GM10847 (cell line): ENCODE data around the gene ID3.

Experiments
- POLR2A ChIP-seq: IDR thresholded peaks from 2 replicates; pipeline ENCODE4 v1.6.1; 2011; ENCODE audit not compliant: insufficient read length; ENCODE audit errors: extremely low read depth

The ID3 gene, protein sequence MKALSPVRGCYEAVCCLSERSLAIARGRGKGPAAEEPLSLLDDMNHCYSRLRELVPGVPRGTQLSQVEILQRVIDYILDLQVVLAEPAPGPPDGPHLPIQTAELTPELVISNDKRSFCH

DNA sequence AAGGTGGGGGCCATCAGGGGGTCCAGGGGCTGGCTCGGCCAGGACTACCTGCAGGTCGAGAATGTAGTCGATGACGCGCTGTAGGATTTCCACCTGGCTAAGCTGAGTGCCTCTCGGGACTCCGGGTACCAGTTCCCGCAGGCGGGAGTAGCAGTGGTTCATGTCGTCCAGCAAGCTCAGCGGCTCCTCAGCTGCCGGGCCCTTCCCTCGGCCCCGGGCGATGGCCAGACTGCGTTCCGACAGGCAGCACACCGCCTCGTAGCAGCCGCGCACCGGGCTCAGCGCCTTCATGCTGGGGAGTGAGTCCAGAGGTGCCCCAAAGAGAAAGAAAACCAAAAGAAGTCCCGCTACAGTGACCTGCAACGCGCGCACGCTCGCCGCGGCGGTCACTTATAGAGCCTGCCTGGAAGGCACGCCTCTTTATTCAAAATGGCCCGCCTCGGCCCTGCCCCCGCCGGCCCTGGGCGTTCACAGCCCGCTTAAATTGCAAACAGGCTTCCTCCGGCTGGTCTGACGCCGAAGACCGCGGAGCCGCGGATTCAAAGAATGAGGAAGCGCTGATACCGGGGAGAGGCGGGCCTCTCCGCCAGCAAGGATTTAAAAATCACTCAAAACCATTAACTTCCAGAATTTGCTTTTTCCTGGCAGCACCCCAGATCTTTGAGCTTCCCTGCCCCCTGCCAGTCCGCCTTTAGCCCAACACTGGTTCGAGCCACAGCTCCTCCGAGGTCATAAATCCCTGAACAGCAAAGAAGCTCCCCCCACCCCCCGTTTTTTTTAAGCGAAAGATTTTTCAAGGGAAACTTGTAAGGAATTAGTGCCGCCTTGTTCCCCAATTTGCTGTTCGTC, at the start of gene ID3:
Gene ID3 (minus strand): TSS at position 366 of the 849 bp plus-strand sequence. CDS start 75 bp downstream, at position 291.
- TF ChIP-seq POLR2A = peak; percentile 98

DNA sequence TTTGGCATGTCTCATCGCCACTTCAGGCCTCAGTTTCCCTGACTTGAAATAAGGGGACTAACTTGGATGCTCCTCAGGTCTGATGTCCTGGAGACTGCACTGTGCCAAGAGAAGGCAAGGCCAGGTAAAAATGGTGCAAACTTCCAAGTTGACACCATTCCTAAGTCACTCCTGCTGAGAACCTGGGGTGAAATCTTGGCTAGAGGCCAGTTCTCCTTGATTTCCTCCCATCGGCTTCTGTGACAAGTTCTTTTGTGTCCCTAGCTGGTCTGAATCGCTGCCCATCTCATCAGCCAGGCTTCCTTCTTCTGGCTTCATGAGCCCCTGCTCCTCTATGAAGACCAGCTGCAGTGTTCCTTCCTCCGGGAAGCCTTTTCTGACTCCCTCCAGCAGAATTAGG, 48.6 kb upstream of the ID3 start:
- no peak for TF ChIP-seq POLR2A

DNA sequence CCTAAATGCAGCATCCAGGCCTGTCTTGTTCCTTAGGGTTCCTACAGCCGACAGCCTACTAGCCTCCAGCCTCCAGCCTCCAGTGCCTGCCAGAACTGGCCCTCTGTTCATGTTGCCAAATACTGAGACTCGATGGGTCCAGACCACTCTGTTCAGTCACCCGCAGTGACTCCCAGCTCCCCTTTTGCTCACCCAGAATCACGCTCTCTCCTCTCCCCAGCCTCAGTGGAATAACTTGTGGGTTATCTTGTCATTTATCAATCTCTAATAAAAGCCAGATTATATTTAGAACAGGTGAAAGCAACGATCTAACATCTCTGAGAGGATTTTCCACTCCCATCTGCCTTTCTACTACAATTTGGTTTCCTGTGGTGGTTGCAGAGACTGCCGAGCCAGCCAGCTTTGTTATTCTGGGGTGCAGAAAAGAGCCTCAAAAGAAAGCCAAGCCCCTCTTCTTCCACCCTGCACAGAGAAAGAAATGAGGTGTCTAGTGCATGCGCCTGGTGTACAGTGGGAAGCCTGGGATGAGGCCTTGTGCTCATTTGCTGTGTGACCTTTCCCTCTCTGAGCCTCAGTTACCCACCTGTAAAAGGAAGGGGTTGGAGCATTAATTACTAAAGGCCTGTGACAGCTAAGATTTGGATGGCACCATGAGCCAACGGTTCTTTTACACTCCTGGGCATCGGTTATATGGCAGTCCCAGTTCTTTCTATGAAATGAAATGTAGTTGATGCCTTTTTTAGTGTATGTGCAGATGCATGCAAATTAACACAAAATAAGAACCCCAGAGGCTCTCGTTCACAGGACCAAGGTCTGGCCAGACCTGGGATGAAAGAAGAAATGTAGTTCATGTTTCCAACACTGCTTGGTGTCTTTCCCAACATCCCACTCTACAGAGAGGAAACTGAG, 42.9 kb upstream of the ID3 start:
- no peak for TF ChIP-seq POLR2A

DNA sequence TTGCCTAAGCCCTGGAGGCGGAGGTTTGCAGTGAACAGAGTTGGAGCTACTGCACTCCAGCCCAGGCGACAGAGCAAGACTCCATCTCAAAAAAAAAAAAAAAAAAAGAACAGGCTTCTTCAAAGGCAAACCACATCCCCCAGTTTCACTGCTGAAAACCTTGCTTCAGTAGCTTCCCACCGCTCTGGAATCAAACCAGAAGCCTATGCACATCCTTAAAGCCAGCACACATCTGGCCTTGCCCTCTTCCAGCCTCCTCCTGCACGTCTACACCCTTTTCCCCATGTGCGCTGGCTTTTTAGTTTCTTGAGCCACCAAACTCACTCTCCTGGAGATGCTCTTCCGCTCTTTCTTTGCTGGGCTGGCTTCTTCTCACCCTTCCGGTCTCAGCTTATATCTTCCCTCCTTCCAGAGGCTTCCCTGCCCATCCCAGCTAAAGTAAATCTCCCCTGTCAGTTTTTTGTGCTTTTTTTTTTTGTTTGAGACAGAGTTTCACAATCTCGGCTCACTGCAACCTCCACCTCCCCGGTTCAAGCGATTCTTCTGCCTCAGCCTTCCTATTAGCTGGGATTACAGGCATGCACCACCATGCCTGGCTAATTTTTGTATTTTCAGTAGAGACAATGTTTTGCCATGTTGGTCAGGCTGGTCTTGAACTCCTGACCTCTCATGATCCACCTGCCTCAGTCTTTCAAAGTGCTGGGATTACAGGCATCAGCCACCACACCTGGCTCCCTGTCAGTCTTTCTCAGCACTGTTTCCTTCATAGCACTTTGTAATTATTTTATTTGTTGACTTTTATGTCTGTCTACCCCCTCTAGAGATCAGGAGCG, 42.0 kb upstream of the ID3 start:
- TF ChIP-seq POLR2A = no peak

DNA sequence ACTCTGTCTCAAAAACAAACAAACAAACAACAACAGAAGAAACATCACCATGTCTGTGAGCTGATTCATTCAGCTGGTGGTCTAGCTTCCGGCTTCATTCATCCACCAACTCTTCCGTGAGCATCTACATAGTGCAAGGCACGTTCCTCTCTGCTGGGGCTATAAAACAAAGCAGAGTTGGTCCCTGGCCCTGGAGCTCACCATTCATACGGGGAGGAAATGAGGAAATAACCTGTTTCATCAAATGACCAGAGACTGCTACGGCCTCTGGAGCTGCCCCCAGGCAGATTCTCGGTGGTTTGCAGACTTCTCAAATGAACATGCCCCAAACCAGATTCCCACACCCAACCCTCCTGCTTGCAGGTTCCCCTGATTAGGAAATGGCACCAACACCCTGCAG, 41.0 kb upstream of the ID3 start:
- no peak for TF ChIP-seq POLR2A

DNA sequence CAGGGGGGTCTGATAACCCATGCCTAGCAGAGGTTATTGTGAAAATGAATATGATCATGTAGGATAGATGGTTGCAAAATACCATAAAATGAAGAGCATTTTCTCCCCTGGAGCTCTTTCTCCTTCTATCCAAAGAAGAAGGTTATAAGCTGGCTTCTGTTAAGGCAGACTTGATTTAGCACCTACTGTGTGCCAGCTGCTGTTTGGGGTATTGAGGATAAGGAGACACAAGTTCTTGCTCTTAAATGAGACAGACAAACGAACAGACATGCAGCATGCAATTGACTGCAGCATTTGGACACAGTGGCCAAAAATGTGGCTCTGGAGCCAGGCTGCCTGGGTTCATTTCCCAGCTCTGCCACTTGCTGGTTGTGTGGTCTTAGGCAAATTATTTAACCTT, 39.8 kb upstream of the ID3 start:
- TF ChIP-seq POLR2A = no peak

DNA sequence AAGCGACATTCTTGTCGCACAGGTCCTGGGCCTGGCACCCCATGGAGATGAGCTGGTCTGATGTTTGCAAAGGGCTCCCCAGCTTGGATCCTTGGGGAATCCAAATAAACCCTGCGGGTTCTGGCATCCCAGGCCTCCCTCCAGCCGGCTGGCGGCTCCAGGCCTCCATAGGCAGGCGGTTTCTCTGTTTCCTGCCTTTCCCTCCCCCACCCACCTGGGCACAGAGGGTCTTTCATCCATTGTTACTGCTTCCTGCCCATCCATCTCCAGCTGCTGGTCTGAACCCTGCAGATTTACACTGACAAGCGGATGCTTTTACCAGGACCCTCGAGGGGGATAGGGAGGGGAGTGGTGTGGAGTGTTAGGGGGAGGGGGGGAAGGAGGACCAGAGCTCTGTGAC, 39.1 kb upstream of the ID3 start:
- TF ChIP-seq POLR2A = no peak

DNA sequence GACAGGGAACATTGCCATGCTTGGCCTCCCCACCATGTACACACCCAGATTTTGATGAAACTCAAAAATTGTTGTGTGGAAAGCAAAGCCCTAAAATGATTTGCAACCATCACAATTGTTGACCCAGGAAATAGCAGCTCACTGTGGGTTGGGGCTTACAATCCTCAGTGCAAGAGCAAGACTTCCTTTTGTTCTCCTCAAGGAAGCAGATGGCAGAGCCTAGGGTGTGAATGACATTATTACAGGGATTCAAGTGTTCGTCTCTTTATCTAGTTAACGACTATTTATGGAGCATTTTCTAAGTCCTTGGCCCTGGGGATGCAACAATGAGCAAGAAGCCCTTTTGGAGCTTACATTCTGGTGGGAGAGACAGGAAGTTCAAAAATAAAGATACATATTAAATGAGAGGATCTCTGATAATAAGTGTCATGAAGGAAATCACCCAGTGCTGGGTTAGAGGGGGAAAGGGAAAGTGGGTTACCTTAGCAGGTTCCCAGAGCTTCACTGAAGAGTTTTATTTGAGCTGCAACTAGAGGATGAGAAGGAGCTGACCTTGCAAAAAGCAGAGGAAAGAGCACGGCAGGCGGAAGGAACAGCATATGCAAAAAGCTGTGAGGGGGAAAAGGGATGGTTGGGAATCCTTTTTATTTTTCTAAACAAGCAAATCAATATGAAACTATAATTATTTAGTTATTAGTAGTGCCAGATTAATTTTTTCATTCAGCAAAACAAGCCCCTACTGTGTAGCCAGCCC, 38.5 kb upstream of the ID3 start:
- TF ChIP-seq POLR2A = no peak

DNA sequence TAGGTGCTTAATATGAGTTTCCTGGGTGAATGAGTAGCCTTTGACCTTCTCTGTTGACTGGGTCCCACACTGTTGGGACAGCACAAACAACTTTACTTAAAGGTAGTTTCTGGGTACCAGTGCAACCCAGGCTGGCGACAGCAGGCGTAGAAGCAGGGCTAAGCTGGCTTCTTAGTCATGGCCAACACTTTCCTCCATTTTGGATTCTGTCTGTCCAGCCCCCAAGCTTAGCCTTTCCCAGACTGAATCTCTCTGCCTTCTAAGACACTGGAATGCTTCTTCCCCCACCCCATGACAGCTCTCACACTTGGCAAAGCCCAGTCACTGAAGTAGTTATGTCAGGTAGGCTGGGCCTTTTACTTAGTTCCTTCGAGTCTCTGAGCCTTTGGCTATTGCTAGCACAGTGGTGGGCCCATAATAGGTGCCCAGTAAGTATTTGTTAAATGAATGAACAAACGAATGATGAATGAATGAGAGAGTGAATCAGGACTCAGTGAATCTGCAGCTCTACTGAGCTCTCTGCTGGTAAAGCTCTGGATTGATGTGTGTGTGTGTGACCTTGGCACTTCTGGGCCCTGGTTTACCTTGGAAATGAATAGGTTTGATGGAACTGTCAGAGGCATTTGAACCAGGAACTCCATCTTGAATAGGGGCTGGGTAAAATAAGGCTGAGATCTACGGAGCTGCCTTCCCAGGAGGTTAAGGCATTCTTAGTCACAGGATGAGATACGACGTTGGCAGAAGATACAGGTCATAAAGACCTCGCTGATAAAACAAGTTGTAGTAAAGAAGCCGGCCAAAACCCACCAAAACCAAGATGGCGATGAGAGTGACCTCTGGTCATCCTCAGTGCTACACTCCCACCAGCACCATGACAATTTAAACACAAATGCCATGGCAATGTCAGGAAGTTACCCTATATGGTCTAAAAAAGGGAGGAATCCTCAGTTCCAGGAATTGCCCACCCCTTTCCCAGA, 37.4 kb upstream of the ID3 start:
- TF ChIP-seq POLR2A = no peak

DNA sequence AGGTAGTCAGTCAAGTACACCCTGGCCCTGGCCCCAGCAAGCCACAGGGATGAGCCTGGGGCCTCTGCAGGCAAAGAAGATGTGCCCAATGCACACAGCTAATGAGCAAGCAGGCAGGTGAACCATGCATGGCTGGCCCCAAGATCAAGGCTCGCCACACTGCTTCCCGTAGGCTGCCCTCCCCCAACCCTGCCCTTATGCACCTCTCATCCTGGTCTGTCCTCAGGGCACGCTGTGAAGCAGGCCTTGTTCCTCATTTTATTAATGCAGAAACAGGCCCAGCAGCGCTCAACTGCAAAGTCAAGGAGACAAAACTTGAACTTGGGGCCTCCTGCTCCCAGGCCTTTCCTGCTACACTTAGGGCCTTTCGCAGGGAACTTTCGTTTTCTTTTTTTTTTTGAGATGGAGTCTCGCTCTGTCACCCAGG, 35.6 kb upstream of the ID3 start:
- TF ChIP-seq POLR2A = no peak

DNA sequence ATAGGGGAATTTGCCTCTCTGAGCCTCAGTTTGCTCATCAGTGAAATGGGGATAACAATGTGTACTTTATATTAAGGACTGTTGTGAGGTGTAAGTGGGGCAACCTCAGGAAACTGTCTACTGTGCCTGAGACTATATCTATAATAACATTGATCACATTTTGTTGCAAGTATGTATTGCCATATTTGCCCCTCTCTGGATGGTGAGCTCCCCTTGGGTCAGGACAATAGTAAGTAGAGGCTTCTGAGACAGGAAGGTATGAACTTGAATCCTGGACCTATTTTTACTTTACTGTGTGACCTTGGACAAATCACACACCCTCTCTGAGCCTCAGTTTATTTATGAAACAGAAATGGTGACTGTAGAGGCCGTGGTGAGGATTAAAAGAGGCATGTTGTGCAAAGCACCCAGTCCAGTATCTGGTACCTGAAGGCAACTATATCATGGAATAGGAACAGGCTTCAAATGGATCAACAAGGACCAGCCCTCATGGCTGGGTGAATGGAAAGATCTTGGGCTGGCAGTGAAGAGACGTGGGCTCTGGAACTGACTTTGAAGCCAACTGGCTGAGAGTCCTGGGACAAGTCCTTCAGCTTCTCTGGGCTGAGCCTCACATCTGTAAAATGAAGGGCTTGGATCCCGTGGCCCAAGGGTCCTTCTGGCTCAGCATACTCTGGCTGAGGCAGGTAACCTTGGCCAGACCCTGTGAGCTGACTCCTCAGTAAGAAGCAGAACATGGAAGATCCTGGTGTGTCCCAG, 35.0 kb upstream of the ID3 start:
- no peak for TF ChIP-seq POLR2A

DNA sequence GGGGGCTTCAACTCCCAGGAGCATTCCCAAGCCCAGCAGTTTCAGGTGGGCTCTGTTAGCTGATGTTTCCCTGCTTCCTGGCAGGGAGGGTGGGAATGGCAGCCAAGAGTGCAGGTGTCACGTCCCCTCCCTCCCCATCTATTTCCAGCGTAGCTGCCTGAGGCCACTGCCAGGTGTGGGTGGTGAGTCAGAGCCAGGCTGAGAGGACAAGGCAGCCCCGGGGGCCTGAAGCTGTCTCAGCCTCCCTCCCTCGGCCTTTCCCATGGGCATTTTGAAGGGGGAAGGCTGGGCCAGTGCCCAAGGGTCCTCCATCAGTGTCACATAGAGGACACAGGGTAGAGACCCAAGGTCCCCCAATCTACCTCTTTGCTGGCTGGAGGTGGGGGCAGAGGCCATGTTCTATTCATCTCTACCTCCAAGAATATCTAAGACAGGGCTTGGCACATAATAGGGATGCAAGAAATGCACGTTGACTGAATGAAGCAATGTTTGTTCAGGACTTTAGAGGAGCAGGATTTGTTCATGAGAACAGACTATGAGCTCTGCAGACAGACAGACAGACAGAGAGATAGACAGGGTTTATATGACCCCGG, 34.4 kb upstream of the ID3 start:
- TF ChIP-seq POLR2A = no peak
